Vagina (tissue), 2 donors: ENCODE data around the gene GLYATL1.

Experiments
- CTCF ChIP-seq, 3 experiments: fragments of 450-650 bp in 2 of 3; fragments of 200-600 bp in 1 of 3; sonication (generic) in 1 of 3; IDR thresholded peaks; one replicate each; pipeline ENCODE4 v1.5.1; 2017 to 2019; ENCODE audit warnings: antibody characterized with exemption in 3 of 3, mild to moderate bottlenecking in 2 of 3, moderate library complexity in 2 of 3
- POLR2A ChIP-seq, 2 donors: fragments of 450-650 bp; IDR thresholded peaks; one replicate each; pipeline ENCODE4 v1.6.1; 2017; ENCODE audit warnings: antibody characterized with exemption in 2 of 2, mild to moderate bottlenecking in 2 of 2, moderate library complexity in 2 of 2

GRCh38 chr11:58912124-58912523 is 27.2 kb upstream of the GLYATL1 start:
- no peak for TF ChIP-seq POLR2A (IDR thresholded peaks at IDR 0.05)
- no peak for TF ChIP-seq CTCF (IDR thresholded peaks at IDR 0.05)
